Mesodermal cell (in vitro differentiated cells): ENCODE results near the gene CTDSPL2.
"Not testable (repeated sequence)": the region's sequence is repeated elsewhere in the genome, so short reads cannot be mapped to it uniquely, and the experiment has no call there.

Experiments used
- H3K27ac ChIP-seq: 2 replicates; pipeline ENCODE4 v1.7.0; 2013; ENCODE audit warnings: mild to moderate bottlenecking, low read depth, low read length, moderate library complexity; ENCODE audit not compliant: severe bottlenecking
- H3K36me3 ChIP-seq: 2 replicates; pipeline ENCODE4 v1.7.1; 2013; ENCODE audit warnings: mild to moderate bottlenecking, low read length, moderate library complexity; ENCODE audit not compliant: control insufficient read depth, insufficient read depth
- H3K4me1 ChIP-seq: one replicate; pipeline ENCODE4 v1.7.1; 2013; ENCODE audit warnings: mild to moderate bottlenecking, low read length; ENCODE audit not compliant: insufficient read depth, control insufficient read depth, poor library complexity, severe bottlenecking
- H3K4me3 ChIP-seq: 2 replicates; pipeline ENCODE4 v1.7.0; 2013; ENCODE audit warnings: low read length, control low read depth, mild to moderate bottlenecking; ENCODE audit not compliant: insufficient read depth, poor library complexity, severe bottlenecking; ENCODE audit errors: extremely low read depth
- H3K9me3 ChIP-seq: 2 replicates; pipeline ENCODE4 v1.7.1; 2013; ENCODE audit warnings: mild to moderate bottlenecking, low read length, moderate library complexity; ENCODE audit not compliant: control insufficient read depth
- WGBS, 2 experiments: methylation state at CpG; one replicate each; pipeline ENCODE4 v1.1.5; 2013; ENCODE audit warnings: missing lambda C conversion rate in 2 of 2; ENCODE audit not compliant: insufficient coverage in 2 of 2; 5-methylcytosine and 5-hydroxymethylcytosine counted together

The CTDSPL2 gene

GRCh38 chr15:44527241-44527640 lies 99.8 kb downstream of the CTDSPL2 start:
- no peaks in the 10 kb centered on the region for H3K9me3 ChIP-seq
- H3K27ac ChIP-seq: no peak overlapping the region
- H3K36me3 ChIP-seq: peaks cover 25% of the 10 kb centered on the region
- WGBS, 2 experiments: 100% methylated on average over 1 of the region's 2 CpGs
- no peak overlapping the region for H3K4me3 ChIP-seq
- no peaks in the 10 kb centered on the region for H3K4me1 ChIP-seq

GRCh38 chr15:44529864-44530604 lies 102.6 kb downstream of the CTDSPL2 start:
- 84 to 89% methylated on average over 8 to 9 of the region's 10 CpGs for WGBS, 2 experiments
- Histone ChIP-seq H3K27ac (no peak overlapping the region), H3K4me3 (no peak overlapping the region), H3K36me3 (peaks cover 16% of the 10 kb centered on the region), H3K4me1 (peaks cover 3% of the 10 kb centered on the region), H3K9me3 (no peaks in the 10 kb centered on the region)

- H3K36me3 ChIP-seq: peaks cover 15% of the 10 kb centered on the region
- no peak overlapping the region for H3K27ac ChIP-seq
- H3K9me3 ChIP-seq: no peaks in the 10 kb centered on the region
- H3K4me3 ChIP-seq: no peak overlapping the region
- H3K4me1 ChIP-seq: peaks cover 6% of the 10 kb centered on the region
- WGBS, 2 experiments: 96 to 100% methylated on average over 2 of the region's 3 CpGs
Measured at GRCh38 chr15:44530653-44531052, 103.2 kb downstream of the CTDSPL2 start.

GRCh38 chr15:44532275-44532674 lies 104.8 kb downstream of the CTDSPL2 start:
- not testable (repeated sequence) for H3K4me1 ChIP-seq, H3K4me3 ChIP-seq, H3K27ac ChIP-seq, H3K9me3 ChIP-seq
- WGBS, 2 experiments: 93 to 95% methylated on average over 3 to 5 of the region's 5 CpGs
- peaks cover 15% of the 10 kb centered on the region for H3K36me3 ChIP-seq

- H3K4me1 ChIP-seq: peaks cover 6% of the 10 kb centered on the region
- no peak overlapping the region for H3K27ac ChIP-seq
- 94 to 100% methylated on average over 3 of the region's 3 CpGs for WGBS, 2 experiments
- H3K9me3 ChIP-seq: no peaks in the 10 kb centered on the region
- H3K4me3 ChIP-seq: no peak overlapping the region
- H3K36me3 ChIP-seq: peaks cover 15% of the 10 kb centered on the region
Measured at GRCh38 chr15:44532689-44533088, 105.3 kb downstream of the CTDSPL2 start.

- H3K4me3 ChIP-seq: no peak overlapping the region
- H3K36me3 ChIP-seq: peaks cover 27% of the 10 kb centered on the region
- no peak overlapping the region for H3K27ac ChIP-seq
- peaks cover 6% of the 10 kb centered on the region for H3K4me1 ChIP-seq
- WGBS, 2 experiments: 97 to 98% methylated on average over 8 of the region's 8 CpGs
- H3K9me3 ChIP-seq: no peaks in the 10 kb centered on the region
Measured at GRCh38 chr15:44535092-44535491, 107.7 kb downstream of the CTDSPL2 start.

- peaks cover 33% of the 10 kb centered on the region for H3K36me3 ChIP-seq
- WGBS, 2 experiments: 65 to 70% methylated on average over 31 to 33 of the region's 36 CpGs
- H3K27ac ChIP-seq: peak overlapping the region; percentile 98
- H3K4me1 ChIP-seq: peaks cover 8% of the 10 kb centered on the region
- H3K4me3 ChIP-seq: peak overlapping the region; percentile 96
- H3K9me3 ChIP-seq: no peaks in the 10 kb centered on the region
Measured at GRCh38 chr15:44535523-44536301, 108.3 kb downstream of the CTDSPL2 start.

GRCh38 chr15:44536302-44536961 lies 109.0 kb downstream of the CTDSPL2 start:
- WGBS, 2 experiments: 0% methylated on average over 32 to 35 of the region's 47 CpGs

GRCh38 chr15:44536962-44537734 lies 109.7 kb downstream of the CTDSPL2 start, which contains the start of gene EIF3J:
EIF3J (plus strand) TSS chr15:44537147; CDS start chr15:44537195, 48 bp downstream.
- H3K4me1 ChIP-seq: peaks cover 11% of the 10 kb centered on the region
- no peaks in the 10 kb centered on the region for H3K9me3 ChIP-seq
- H3K4me3 ChIP-seq: peak within 1 kb of the TSS; percentile 96
- peaks cover 47% of the 10 kb centered on the region for H3K36me3 ChIP-seq
- 1% methylated on average over 53 of the region's 97 CpGs for WGBS, 2 experiments
- peak within 1 kb of the TSS; percentile 98 for H3K27ac ChIP-seq

More at GRCh38 chr15:44536302-44536961, 109.0 kb downstream of the CTDSPL2 start:
- Histone ChIP-seq H3K9me3 (no peaks in the 10 kb centered on the region), H3K36me3 (peaks cover 40% of the 10 kb centered on the region), H3K4me1 (peaks cover 10% of the 10 kb centered on the region), H3K27ac (peak overlapping the region; percentile 98), H3K4me3 (peak overlapping the region; percentile 96)

- no peaks in the 10 kb centered on the region for H3K9me3 ChIP-seq
- WGBS, 2 experiments: 5 to 8% methylated on average over 4 to 5 of the region's 13 CpGs
- peaks cover 52% of the 10 kb centered on the region for H3K36me3 ChIP-seq
- peaks cover 11% of the 10 kb centered on the region for H3K4me1 ChIP-seq
- peak overlapping the region; percentile 95 for H3K27ac ChIP-seq
- peak overlapping the region; percentile 96 for H3K4me3 ChIP-seq
Measured at GRCh38 chr15:44537735-44538240, 110.4 kb downstream of the CTDSPL2 start.
